Hematopoietic multipotent progenitor cell treated with erythropoietin and hydrocortisone succinate and interleukin-3 and kit ligand, for 4 days (in vitro differentiated cells): ENCODE measurements around the gene ZNF692.

ENCODE experiments used
- DNase-seq: peaks from one replicate; pipeline ENCODE4 v3.0.0-alpha.2; 2015

Gene ZNF692

DNA sequence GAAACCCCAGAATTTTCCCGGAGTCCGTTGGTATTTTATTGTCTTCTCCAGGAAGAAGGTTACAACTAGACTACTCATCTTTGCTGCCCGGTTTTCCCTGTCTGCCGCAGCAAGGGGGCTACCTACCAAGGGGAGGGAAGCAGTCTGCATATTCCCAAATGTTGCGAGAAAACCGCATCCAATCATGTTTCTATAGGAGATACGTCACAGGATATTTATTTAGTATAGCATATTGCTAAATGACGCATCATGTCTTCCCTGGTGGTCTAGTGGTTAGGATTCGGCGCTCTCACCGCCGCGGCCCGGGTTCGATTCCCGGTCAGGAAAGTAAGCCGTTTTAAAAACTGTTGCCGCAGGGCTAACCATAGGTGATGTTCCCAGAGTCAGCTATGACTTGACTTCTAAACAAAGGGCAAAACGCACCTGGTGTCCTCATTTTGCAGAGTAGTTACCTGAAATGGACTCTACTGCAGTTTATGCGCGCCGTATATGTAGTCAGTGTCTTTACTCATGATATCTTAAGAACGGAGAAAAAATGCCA is 15.2 kb upstream of the ZNF692 start:
- DNase-seq = peak; percentile 94

GRCh38 chr1:248873409-248873992 is 14.6 kb upstream of the ZNF692 start:
- DNase-seq = peak; percentile 97

GRCh38 chr1:248872752-248873408 is 14.0 kb upstream of the ZNF692 start:
- peak; percentile 89 for DNase-seq

- no peak for DNase-seq
These were observed 13.0 kb upstream of the ZNF692 start for GRCh38 chr1:248871837-248872401.

DNA sequence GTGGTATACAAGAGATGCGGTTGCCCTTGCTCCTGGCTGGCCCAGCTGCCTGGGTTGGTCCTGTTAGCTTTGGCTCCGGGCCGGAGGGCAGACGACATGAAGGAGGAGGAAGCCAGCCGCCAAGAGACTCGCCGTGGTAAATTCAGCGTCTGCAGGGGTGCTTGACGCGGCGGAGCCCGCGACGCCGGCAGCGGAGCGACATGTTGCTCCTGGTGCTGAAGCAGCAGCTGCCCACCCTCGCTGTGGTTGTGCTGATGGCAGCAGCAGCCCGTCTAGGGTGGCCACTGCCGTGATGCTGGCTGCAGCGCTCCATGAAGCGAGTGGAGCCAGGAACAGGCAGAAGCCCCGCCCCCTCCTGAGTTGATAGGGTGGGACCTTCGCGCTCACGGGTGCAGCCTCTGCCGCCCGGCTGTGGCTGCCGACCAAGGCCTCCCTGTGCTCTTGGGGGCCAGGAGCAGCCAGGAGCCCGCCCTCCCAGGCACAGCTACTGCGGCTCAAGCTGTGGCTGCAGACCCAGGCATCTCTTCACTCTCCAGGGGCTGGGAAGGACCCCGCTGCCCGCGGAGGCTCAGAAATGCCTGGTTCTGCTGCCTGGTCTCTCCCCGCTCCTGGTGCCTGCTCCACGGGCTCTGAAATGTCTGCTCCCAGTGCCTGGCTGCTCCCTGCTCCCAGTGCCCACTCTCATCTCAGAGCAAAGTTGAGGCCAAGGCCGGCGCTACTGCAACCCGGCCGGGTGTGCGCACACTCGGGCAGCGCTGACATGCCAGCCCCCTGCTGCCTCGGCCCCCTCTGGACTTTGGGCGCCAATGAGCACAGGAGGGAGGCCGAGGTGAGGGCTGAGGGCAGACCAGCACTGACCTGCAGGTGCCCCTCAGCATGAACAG is 4.4 kb upstream of the ZNF692 start:
- DNase-seq = peak; percentile 97

GRCh38 chr1:248862695-248862997 is 3.8 kb upstream of the ZNF692 start:
- no peak for DNase-seq

- no peak for DNase-seq
These were observed 2.7 kb upstream of the ZNF692 start for GRCh38 chr1:248861616-248862015.

- DNase-seq = no peak
These were observed 1.1 kb upstream of the ZNF692 start for GRCh38 chr1:248860007-248860406.

- peak; percentile 88 for DNase-seq
These were observed 592 bp downstream of the ZNF692 start for GRCh38 chr1:248858096-248858890.

GRCh38 chr1:248857749-248858095 is 1.2 kb downstream of the ZNF692 start:
- DNase-seq = no peak

- peak; percentile 43 for DNase-seq
These were observed 1.7 kb downstream of the ZNF692 start for GRCh38 chr1:248857201-248857600.

- DNase-seq = no peak
These were observed 2.7 kb downstream of the ZNF692 start for GRCh38 chr1:248856176-248856575.

GRCh38 chr1:248855580-248855979 is 3.3 kb downstream of the ZNF692 start:
- no peak for DNase-seq

DNA sequence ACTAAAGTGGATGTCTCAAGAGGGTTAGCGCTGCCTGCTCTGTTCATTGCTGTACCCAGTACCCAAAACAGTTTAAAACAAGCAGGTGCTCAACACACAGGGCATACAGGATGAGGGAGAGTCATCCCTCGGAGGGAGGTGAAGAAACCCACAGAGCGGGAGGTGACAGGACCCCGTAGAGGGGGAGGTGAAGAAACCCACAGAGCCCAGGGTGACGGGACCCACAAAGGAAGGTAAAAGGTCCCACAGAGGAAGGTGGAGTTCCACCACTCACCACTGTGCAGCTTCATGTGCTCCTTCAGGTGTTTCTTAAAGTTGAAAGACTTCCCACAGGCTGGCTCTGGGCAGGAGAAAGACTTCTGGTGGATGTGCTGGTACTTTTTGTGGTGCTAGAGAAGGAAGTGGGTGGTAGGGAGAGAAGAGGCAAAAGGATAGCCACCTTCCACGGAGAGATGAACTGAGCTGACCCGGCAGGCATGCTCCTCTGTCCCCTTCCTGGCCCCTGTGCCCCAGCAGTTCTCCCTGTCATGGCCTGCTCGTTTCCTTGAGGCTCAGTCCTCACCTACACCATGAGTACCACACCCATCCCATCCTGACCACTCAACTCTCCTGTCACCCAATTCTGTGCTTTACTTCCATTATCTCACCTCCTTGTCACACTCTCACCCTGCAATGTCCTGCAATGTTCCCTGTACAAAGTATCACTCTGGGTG is 5.1 kb downstream of the ZNF692 start:
- DNase-seq = no peak

DNA sequence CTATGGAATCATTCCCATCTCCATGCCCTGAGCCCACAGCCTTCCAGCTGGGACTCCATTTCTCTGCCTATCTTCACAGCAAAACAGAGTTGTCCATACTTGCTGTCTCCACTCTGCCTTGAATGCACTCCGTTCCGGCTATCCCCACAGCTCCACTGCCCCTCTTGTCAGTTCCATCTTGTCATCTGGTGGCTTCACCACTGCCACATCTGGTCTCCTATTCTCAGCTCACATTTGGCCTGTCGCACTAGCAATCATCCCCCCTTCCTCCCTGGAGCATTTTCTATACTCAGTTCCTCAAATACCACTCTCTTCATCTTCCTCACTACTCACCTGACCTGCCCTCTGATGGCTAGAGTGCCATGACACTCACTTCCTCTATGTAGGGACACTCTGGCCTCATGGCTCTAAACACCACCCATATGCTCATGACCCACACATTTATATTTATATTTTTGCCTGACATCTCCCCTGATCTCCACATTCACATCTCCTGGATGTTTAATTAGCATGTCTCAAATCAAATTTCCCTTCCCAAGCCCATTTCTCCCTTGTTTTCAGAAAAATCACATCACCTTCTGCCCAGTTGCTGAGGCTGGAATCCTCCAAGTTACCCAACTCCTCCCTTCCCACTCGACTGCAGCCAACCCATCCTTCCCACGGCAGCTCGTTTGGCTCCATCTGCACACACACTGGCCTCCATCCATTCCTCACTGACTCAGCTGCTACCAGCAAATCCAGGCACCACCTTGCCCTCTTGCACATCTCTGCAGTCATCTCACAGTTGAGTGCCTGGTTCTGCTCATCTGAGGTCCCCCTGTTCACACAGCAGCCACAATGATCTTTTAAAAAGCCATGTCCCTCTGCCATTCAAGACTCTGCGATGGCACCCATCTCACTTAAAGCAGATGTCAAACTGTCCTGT is 6.1 kb downstream of the ZNF692 start:
- no peak for DNase-seq

GRCh38 chr1:248851390-248851789 is 7.5 kb downstream of the ZNF692 start:
- DNase-seq = no peak

- no peak for DNase-seq
These were observed 8.2 kb downstream of the ZNF692 start for GRCh38 chr1:248850536-248851251.

DNA sequence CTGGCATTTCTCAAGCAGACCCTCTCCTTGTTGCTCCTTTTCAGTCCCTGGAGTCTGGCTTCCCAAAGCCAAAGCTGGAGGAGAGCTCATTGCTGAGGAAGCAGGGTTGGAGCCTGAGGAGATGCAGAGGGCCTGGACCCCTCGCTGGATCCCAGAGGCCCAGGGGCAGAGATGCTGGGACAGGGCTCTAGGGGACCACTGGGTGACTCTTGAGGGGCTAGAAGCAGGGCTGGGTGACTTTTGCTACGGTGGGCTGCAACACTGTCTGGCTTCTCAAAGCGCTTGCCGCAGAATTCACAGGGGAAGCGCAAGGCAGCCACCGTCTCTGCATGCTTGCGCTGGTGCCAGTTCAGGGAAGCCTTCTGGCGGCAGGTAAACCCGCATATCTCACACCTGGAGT is 8.8 kb downstream of the ZNF692 start:
- no peak for DNase-seq

DNA sequence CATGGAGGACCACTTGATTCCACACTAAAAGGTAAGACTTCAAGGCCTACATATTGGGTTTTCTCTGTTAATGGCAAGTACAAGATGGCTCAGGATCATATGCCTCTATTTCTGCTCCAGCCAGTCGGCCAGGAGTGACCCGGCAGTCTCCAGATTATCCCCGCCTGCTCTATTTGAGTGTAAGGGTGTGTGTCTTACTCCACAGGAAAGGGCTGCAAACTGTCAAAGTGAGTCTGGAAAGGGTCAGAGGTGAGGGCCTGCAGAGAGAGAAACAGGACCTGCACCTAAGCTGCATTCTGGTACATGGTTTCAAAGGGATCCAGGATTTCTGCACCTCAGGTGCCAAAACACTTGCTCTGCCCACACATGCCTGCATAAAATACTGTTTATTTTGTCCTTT is 9.2 kb downstream of the ZNF692 start:
- no peak for DNase-seq

- no peak for DNase-seq
These were observed 9.7 kb downstream of the ZNF692 start for GRCh38 chr1:248849152-248849551.
